Stimulated activated CD4-positive, alpha-beta T cell treated with anti-CD3 and anti-CD28 coated beads, Interleukin-4, amount 100 ng/mL, for 24 hours (primary cell): ENCODE results near the gene SYT1.

Experiments
- DNase-seq: peaks from one replicate; pipeline ENCODE4 v3.0.0-alpha.2; 2020

The SYT1 gene

GRCh38 chr12:79455286-79455685 lies 590.7 kb downstream of the SYT1 start:
- DNase-seq: no peak

GRCh38 chr12:79482323-79482722 lies 617.7 kb downstream of the SYT1 start:
- DNase-seq: no peak

GRCh38 chr12:79482921-79483320 lies 618.3 kb downstream of the SYT1 start:
- DNase-seq: no peak

- no peak for DNase-seq
Observed at GRCh38 chr12:79486154-79486553, 621.6 kb downstream of the SYT1 start.

- no peak for DNase-seq
Observed at GRCh38 chr12:79487386-79488110, 623.0 kb downstream of the SYT1 start.
